ENCODE results near the gene RBM15B. TPM values are rescaled to one million over a fixed set of nuclear protein-coding genes. Genes with fewer than 3 reads are reported as not detected.

Gene RBM15B
- total RNA-seq, 2 donors from 2014 or later: 21.1 to 22.8 TPM

GRCh38 chr3:51371943-51372557 lies 19.0 kb upstream of the RBM15B start:
- no peaks in the 10 kb centered on the region for H3K9me3 ChIP-seq
- no peaks in the 10 kb centered on the region for H3K36me3 ChIP-seq (replicated peaks in 1 of 2; ENCODE audit: insufficient read depth in 1 of 2, low read depth in 2 of 2)
- DNase-seq (peak; percentile 51 to 77 (median 70)), ATAC-seq (peak; percentile 70)
- no peak for TF ChIP-seq POLR2A (IDR thresholded peaks at IDR 0.05)
- TF ChIP-seq CTCF (IDR thresholded peaks at IDR 0.05): peak; percentile 25 to 80 (median 66)
- H3K27me3 ChIP-seq: peaks cover 0 to 8% of the 10 kb centered on the region in 2 donors
- no peaks in the 10 kb centered on the region for H3K4me1 ChIP-seq
- intact Hi-C loops (cut with DNase I): loop anchor here (10.0 kb wide), 1 partner anchor 737 kb away; no protein-coding TSS in a partner anchor
- WGBS, 2 donors: 10 to 20% methylated on average over 3 to 4 of the region's 4 CpGs
- H3K27ac ChIP-seq: no peak overlapping the region
- no peak overlapping the region for H3K4me3 ChIP-seq

DNA sequence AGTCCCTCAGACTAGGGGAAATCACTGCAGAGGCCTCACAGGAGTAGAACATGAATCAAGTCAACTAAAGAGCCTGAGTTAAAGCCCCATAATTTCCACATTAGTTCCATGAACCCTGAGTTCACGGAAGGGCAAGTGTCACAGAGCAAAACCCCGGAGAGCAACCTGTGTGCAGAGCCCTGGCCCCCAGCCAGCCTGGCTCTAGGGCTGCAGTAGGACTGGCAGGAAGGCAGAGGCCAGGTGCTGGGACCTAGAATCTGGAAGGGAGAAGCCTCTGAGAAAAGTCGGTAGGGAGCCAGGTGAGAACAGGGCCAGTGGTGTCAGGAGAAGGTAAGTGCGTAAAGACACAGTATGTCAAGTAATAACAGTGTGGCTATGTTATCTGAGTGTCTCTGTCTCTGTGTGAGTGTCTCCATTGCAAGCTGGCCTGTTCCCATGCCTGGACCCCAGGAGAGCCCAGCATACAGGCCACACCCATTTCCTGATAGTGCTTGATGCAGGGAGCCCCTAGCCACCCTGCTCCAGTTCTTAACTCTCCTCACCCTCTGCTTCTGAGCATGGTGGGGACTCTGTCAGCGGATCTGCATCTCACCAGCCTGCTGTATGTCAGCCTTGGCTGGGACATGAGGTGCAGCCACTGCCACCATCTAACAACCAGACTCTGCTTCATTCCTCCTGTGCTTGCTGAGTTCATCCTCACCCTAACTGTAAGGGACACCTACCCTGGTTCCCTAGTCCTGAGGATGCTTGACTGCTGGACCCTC lies 17.2 kb upstream of the RBM15B start:
- peak; percentile 6 for ATAC-seq
- 55 to 62% methylated on average over 5 of the region's 5 CpGs for WGBS, 2 donors
- H3K4me3 ChIP-seq: no peak overlapping the region
- intact Hi-C loops (cut with DNase I): loop anchor here (10.0 kb wide), 1 partner anchor 739 kb away; no protein-coding TSS in a partner anchor
- no peak for DNase-seq
- no peak overlapping the region for H3K27ac ChIP-seq
- no peaks in the 10 kb centered on the region for H3K27me3 ChIP-seq
- H3K9me3 ChIP-seq: no peaks in the 10 kb centered on the region
- no peaks in the 10 kb centered on the region for H3K36me3 ChIP-seq (replicated peaks in 1 of 2; ENCODE audit: insufficient read depth in 1 of 2, low read depth in 2 of 2)
- TF ChIP-seq CTCF (IDR thresholded peaks at IDR 0.05): no peak
- no peak for TF ChIP-seq POLR2A (IDR thresholded peaks at IDR 0.05)
- no peaks in the 10 kb centered on the region for H3K4me1 ChIP-seq

DNA sequence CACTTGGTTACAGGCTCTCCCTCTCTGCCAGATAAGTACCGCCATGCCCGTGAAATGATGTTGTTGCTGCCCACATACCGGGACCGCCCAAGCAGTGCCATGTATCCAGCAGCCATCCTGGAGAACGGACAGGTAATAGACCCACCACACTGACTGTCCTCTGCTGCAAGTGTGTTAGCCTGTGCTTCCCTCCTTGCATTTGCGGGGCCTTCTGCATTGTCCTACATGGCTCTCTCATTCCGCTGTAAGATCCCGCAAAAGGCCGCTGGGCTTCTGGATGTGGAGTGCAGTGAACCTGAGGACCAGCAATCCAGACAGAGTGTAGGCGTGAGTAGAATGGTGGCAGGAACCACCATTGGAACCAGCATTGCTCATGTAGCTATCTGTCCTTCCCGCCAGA lies 16.6 kb upstream of the RBM15B start:
- WGBS, 2 donors: 86 to 94% methylated on average over 11 of the region's 11 CpGs
- no peaks in the 10 kb centered on the region for H3K9me3 ChIP-seq
- no peak overlapping the region for H3K4me3 ChIP-seq
- intact Hi-C loops (cut with DNase I): loop anchor here (10.0 kb wide), 1 partner anchor 740 kb away; no protein-coding TSS in a partner anchor
- no peak for DNase-seq
- no peak for ATAC-seq
- no peak for TF ChIP-seq CTCF (IDR thresholded peaks at IDR 0.05)
- no peak for TF ChIP-seq POLR2A (IDR thresholded peaks at IDR 0.05)
- H3K36me3 ChIP-seq (replicated peaks in 1 of 2; ENCODE audit: insufficient read depth in 1 of 2, low read depth in 2 of 2): no peaks in the 10 kb centered on the region
- H3K27me3 ChIP-seq: no peaks in the 10 kb centered on the region
- no peaks in the 10 kb centered on the region for H3K4me1 ChIP-seq
- H3K27ac ChIP-seq: no peak overlapping the region

DNA sequence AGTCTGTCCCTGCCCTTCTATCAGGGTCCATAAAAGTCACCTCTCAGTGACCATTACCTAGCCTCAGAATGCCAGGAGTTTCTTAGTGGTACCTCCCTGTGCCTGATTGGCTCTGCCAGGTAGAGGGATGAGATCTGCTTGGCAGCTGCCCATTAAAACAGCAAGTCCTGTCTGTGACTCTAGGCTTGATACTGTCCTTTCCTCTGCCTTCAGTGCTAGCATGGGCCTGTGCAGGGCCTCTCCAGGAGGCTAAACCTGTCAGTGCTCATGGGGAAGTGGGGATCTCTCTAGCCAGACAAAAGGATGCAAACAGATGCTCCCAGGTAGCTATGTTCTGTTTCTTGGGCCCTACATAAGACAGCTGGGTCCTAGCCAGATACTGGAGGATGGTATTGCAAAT lies 15.9 kb upstream of the RBM15B start:
- no peak for DNase-seq
- H3K9me3 ChIP-seq: no peaks in the 10 kb centered on the region
- no peak overlapping the region for H3K27ac ChIP-seq
- intact Hi-C loops (cut with DNase I): loop anchor here (10.0 kb wide), 1 partner anchor 740 kb away; no protein-coding TSS in a partner anchor
- TF ChIP-seq POLR2A (IDR thresholded peaks at IDR 0.05) (no peak), CTCF (IDR thresholded peaks at IDR 0.05) (no peak)
- H3K27me3 ChIP-seq: no peaks in the 10 kb centered on the region
- H3K4me3 ChIP-seq: no peak overlapping the region
- H3K36me3 ChIP-seq (replicated peaks in 1 of 2; ENCODE audit: insufficient read depth in 1 of 2, low read depth in 2 of 2): no peaks in the 10 kb centered on the region
- H3K4me1 ChIP-seq: no peaks in the 10 kb centered on the region
- ATAC-seq: no peak

All from body of pancreas (tissue), 4 donors.